ENCODE measurements around the gene SLF2.

The SLF2 gene

DNA sequence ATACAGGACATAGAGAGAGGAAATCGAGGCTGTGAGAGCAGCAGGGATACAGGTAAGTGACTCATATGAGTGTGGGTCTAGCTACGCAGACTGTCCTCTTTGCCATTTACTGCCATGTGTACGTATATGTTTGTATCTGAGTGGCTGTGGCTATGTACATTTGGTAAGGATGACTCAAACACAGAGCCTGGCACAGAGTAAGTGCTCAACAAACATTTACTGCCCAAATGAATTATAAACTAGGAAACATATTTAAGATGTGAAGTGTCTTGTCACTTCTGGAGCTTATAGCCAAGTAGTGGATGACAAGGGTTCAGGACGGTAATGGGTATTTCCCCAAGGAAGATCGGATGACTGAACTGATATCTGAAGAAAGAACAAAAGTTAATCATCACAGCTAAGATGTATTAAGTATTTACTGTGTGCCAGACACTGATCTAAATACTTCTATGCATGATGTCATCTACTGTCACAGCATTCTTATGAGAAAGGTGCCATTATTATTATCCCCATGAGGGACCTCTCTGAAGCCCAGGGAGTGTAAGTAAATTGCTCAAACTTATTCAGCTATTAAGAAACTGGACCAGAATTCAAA is 68.5 kb downstream of the SLF2 start:
- H3K4me3 ChIP-seq (ENCODE audit: low read depth in 1 of 2, low read length in 1 of 2): no peak overlapping the region
- H3K9me3 ChIP-seq: no peaks in the 10 kb centered on the region
- H3K27ac ChIP-seq: no peak overlapping the region
- peaks cover 0 to 1% of the 10 kb centered on the region in 2 experiments for H3K4me1 ChIP-seq (ENCODE audit: control insufficient read depth in 1 of 2, insufficient read depth in 1 of 2, low read depth in 1 of 2, low read length in 1 of 2)
- TF ChIP-seq, protein P1, sequence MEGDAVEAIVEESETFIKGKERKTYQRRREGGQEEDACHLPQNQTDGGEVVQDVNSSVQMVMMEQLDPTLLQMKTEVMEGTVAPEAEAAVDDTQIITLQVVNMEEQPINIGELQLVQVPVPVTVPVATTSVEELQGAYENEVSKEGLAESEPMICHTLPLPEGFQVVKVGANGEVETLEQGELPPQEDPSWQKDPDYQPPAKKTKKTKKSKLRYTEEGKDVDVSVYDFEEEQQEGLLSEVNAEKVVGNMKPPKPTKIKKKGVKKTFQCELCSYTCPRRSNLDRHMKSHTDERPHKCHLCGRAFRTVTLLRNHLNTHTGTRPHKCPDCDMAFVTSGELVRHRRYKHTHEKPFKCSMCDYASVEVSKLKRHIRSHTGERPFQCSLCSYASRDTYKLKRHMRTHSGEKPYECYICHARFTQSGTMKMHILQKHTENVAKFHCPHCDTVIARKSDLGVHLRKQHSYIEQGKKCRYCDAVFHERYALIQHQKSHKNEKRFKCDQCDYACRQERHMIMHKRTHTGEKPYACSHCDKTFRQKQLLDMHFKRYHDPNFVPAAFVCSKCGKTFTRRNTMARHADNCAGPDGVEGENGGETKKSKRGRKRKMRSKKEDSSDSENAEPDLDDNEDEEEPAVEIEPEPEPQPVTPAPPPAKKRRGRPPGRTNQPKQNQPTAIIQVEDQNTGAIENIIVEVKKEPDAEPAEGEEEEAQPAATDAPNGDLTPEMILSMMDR (IDR thresholded peaks at IDR 0.05): no peak
- no peaks in the 10 kb centered on the region for H3K27me3 ChIP-seq
- peaks cover 32% of the 10 kb centered on the region for H3K36me3 ChIP-seq

DNA sequence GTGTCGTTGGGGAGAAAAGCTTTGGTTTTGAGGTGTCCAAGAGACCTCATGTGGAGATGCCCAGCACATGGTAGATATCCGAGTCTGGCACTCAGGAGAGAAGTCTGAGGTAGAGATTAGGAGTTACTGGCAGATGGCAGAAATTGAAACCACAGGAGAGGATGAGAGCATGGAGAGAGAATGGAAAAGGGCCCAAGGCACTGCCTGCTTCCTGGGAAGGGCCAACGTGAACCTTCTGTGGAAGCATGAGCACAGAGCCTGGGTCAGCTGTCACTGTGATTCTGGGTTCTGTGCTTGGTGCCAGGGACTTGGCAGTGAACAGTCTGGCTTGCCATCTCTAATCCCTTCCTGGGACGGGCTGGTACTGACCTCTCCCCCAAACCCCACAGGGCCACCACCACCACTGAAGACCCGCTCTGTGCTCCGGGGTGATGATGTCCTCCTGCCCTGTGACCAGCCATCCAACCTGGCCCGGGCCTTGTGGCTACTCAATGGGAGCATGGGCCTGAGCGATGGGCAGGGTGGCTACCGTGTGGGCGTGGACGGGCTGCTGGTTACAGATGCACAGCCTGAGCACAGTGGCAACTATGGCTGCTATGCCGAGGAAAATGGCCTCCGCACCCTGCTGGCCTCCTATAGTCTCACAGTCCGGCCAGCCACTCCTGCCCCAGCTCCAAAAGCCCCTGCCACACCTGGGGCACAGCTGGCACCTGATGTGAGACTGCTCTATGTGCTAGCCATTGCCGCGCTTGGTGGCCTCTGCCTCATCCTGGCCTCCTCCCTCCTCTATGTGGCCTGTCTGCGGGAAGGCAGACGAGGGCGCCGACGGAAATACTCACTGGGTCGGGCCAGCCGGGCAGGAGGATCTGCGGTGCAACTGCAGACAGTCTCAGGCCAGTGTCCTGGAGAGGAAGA is 70.4 kb downstream of the SLF2 start:
- Histone ChIP-seq H3K27me3 (no peaks in the 10 kb centered on the region), H3K4me1 (ENCODE audit: control insufficient read depth in 1 of 2, insufficient read depth in 1 of 2, low read depth in 1 of 2, low read length in 1 of 2) (peaks cover 15 to 17% of the 10 kb centered on the region in 2 experiments), H3K9me3 (no peaks in the 10 kb centered on the region), H3K36me3 (peaks cover 32% of the 10 kb centered on the region), H3K27ac (no peak overlapping the region), H3K4me3 (ENCODE audit: low read depth in 1 of 2, low read length in 1 of 2) (no peak overlapping the region)
- TF ChIP-seq, protein P1 (IDR thresholded peaks at IDR 0.05): no peak

DNA sequence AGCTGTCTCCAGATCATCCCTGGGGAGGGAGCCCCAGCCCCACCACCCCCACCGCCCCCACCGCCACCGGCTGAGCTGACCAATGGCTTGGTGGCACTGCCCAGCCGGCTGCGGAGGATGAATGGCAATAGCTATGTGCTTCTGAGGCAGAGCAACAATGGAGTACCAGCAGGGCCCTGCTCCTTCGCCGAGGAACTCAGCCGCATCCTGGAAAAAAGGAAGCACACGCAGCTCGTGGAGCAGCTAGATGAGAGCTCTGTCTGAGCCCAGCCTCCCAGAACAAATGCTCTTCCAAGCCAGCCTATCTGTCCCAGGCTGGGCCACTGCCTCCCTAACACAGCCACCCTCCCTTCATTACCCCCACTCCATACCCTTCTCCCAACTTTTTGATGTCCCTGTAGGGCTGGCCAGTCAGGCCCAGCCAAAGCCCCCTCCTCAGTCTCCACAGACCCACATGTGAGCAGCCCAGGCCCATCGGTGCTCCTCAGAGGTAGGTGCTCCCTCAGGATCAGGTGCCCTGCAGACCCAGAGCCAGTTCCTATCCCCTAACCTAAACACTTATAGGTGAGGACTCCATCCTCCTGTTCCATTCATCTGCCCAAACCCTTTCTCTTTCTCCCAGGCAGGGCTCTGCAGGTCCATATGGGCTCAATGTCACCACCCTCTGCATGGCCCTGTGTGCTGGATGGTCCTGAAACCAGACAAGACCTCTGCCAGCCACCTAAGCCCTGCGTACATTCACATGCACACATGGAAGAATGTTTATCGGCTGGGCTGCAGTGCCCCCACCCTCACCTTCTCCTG is 71.3 kb downstream of the SLF2 start:
- H3K4me3 ChIP-seq (ENCODE audit: low read depth in 1 of 2, low read length in 1 of 2): no peak overlapping the region
- H3K9me3 ChIP-seq: no peaks in the 10 kb centered on the region
- peaks cover 24% of the 10 kb centered on the region for H3K36me3 ChIP-seq
- H3K4me1 ChIP-seq (ENCODE audit: control insufficient read depth in 1 of 2, insufficient read depth in 1 of 2, low read depth in 1 of 2, low read length in 1 of 2): peaks cover 15 to 17% of the 10 kb centered on the region in 2 experiments
- H3K27me3 ChIP-seq: no peaks in the 10 kb centered on the region
- H3K27ac ChIP-seq: no peak overlapping the region
- TF ChIP-seq, protein P1 (IDR thresholded peaks at IDR 0.05): no peak

DNA sequence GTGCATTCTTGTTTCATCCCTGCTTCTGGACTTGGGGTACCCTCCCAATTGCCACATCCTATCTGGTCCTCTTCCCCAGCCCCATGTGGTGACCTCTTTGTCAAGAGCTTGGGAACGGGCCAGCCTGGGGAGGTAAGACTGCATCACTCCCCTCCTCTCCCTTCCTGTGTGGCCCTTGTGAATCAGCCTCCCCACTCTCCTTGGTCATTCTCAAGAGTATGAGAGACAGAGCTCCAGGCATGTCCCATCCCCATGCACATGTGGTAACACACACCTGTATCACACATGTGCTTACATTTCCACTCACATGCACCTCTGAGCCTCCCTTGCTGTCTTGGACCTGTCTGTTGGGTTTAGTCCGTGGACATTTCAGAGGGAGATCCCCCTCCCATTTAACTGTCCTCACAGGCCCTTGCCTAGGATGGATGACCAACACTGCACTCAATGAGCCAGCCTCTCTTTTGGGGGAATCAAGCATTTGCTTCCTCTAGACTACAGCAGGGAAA is 72.0 kb downstream of the SLF2 start:
- no peaks in the 10 kb centered on the region for H3K9me3 ChIP-seq
- peaks cover 20% of the 10 kb centered on the region for H3K36me3 ChIP-seq
- TF ChIP-seq, protein P1 (IDR thresholded peaks at IDR 0.05): no peak
- H3K4me3 ChIP-seq (ENCODE audit: low read depth in 1 of 2, low read length in 1 of 2): no peak overlapping the region
- H3K4me1 ChIP-seq (ENCODE audit: control insufficient read depth in 1 of 2, insufficient read depth in 1 of 2, low read depth in 1 of 2, low read length in 1 of 2): peaks cover 15 to 17% of the 10 kb centered on the region in 2 experiments
- H3K27me3 ChIP-seq: no peaks in the 10 kb centered on the region
- no peak overlapping the region for H3K27ac ChIP-seq

DNA sequence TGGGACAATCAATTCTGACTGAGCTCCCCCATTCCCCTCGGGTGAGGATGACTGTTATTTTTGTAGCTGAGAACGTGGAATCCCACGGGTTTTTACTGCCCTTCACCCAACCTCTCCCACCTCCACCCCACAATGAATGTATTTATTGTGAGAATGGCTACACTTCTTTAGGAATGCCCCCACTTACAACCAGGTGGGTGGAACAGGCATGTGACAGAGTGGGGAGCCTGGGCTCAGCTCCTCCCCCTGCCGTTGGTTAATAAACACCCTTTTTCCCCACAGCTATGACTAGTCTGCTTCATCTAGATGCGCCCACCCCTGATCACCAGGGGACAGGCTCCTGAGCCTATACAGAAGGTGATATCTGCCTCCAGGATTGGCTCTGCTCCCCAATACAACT is 72.6 kb downstream of the SLF2 start:
- Histone ChIP-seq H3K4me1 (ENCODE audit: control insufficient read depth in 1 of 2, insufficient read depth in 1 of 2, low read depth in 1 of 2, low read length in 1 of 2) (peaks cover 15 to 17% of the 10 kb centered on the region in 2 experiments), H3K4me3 (ENCODE audit: low read depth in 1 of 2, low read length in 1 of 2) (no peak overlapping the region), H3K36me3 (peaks cover 14% of the 10 kb centered on the region)

More for the DNA sequence above, 72.6 kb downstream of the SLF2 start:
- H3K27me3 ChIP-seq: no peaks in the 10 kb centered on the region
- TF ChIP-seq, protein P1 (IDR thresholded peaks at IDR 0.05): no peak
- no peak overlapping the region for H3K27ac ChIP-seq
- no peaks in the 10 kb centered on the region for H3K9me3 ChIP-seq
